HG03565 (cell line): ENCODE results near the gene GMPPB.
"Not testable (repeated sequence)": the region's sequence is repeated elsewhere in the genome, so short reads cannot be mapped to it uniquely, and the experiment has no call there.

Source experiments
- ATAC-seq: cut with Tn5 transposase; IDR thresholded peaks from one replicate; pipeline ENCODE4 v1.9.1; 2021; ENCODE audit warnings: mild to moderate bottlenecking, moderate library complexity; ENCODE audit not compliant: unreplicated experiment

GMPPB gene

DNA sequence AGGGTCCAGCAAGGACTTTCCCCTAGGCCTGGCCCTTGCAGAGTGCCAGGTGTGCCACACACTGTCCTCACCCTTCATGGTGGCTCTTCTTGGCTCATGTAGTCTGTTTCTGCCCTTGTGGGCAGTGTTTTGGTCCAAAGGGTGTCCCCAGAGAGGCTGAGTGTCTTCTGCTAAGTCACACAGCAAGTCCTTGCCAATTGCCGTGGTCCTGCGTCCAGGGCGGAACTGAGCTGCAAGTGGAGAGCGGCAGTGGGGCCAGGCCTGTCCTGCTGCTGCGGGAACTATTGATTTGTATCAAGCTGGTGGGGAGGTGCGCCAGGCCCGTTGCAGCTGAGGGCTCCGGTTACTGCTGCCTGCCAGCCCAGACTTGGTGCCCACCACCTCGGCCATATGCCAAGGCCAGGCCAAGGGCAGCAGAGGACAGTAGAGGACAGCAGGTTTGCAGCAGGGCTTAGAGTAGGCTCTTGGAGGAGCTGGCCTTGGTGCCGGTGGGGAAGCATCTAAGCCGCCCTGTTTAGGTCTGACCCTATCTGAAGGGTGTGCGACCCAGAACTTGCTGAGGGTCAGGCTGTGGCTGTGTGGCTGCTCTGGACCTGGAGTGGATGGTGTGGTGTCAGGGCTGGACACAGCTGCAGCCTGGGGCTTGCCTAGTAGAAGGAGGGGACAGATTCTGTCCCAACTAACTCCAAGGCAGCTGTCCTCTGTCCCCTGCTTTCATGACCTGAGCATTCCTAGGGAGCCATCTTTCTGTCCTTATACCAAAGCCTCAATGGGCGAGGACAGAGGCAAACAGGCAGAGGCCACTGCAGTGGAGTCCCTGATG lies 8.8 kb downstream of the GMPPB start:
- no peak for ATAC-seq

DNA sequence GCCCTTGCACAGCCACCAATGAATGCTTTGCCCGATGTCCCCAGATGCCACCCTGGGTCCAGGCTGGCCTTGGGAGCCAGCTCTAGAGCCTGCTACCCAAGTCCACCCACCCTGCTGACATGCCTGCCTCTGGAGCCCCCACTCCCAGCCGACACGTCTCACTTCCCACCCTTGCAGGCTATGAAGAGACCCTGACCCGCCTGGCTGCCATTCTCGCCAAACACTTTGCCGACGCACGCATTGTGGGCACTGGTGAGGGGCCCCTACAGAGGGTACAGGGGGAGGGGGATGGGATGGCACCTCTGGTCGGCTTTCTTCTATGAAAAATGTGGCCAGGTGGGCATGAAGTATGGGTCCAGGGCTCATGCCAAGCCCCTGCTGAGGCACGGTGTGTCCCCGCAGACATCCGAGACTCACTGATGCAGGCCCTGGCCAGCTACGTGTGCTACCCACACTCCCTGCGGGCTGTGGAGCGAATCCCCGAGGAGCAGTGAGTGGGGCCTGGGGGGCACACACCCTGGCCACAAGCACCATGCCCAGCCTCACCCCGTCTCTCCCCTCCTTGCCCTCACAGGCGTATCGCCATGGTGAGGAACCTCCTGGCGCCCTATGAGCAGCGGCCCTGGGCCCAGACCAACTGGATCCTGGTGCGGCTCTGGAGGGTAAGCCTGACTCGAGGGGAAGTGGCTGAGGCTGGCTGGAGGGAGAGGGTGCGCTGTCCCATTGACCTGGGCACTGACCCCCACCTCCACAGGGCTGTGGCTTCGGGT lies 10.2 kb downstream of the GMPPB start:
- no peak for ATAC-seq

DNA sequence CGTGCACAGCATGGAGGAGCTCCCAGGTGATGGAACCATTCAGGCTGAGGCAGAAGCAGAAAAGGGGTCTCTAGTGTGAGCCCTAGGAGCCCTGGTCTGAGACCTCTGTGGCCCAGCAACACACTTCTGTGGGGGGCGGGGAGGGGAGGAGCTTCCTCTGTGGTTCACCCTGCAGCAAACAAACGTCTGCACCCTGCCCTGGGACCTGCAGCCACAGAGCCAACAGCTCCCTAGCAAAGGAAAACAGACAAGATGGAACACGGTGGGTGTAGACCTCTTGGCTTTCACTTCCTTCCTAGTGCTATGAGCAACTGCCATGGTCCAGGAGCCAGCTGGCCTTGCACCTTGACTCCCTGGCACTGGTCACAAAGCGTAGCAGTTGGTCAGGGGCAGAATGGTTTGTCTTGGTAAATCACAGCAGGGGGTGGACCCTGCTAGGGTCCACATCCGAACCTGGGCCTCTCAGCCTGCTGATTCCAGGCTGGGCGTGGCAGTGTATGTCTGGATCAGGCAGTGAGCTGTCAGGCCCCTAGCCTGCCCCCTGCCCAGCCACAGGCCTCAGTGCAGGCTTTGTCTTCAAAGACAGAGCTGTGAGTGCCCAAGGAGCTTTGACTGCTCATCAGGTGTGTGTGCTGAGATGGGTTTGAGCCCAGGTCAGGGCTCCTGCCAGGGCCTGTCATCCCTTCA lies 11.0 kb downstream of the GMPPB start:
- no peak for ATAC-seq

DNA sequence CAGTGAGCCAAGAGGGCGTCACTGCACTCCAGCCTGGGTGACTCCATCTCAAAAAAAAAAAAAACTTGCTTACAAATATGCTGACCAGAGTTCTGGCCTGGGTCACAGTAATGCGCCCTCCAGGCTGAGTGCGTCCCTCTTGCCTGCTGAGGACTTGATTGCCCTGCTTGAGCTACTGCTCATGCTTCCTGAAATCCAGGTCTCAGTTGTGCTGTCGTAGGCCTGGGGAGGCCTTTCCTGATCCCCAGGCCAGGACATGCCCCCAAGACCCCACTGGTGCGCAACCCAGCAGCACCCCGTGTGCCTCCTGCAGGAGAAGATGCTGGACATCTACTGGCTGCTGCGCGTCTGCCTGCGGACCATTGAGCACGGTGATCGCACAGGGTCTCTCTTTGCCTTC lies 11.6 kb downstream of the GMPPB start:
- no peak for ATAC-seq

DNA sequence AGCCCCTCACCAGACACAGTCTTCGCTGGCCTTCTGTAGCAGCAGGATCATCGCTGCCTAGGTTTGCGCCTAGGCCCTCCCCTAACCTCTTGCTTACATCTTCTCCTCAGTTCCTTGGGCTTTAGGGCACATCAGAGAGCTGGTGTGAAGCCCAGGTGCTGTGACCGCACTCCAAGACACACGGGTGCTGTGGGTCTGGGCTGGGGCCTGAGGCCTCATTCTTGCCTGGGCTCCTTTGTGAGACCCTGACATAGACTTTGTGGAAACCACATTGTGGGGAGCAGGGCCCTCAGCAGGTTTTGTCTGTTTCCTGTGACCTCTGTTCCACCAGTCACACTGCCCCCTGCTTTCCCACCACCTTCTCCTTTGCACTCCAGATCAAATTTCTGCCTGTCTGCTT lies 12.3 kb downstream of the GMPPB start:
- no peak for ATAC-seq

DNA sequence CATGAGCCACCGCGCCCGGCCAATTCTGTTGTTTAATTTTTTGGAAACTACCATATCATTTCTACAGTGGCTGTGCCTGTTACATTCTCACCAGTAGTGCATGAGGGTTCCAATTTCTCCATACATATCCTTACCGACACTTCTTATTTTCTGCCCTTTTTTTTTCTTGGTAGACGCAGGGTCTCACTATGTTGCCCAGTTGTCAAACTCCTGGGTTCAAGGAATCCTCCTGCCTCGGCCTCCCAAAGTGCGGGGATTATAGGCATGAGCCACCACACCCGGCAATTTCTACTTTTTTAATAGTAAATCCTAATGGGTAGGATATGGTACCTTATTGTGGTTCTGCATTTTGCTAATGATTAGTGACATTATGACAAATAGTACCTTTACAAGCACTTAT lies 13.9 kb downstream of the GMPPB start:
- ATAC-seq = no peak

DNA sequence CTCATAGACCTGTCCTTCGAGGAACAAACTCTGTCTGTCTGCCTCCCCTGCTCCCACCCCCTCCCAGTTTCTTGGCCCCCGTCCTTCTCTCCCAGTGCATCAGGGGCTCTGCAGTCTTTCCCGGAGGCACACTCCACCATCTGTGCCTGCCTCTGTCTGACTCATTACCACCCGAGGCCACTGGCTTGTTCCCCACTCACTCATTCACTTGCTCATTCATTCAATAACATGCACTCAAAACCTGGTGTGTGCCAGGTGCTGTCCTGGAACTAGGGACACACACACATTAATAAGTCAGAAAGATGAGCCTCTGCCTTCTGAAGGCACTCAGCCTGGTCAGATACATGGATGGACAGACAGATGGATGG lies 16.7 kb downstream of the GMPPB start:
- ATAC-seq = no peak

DNA sequence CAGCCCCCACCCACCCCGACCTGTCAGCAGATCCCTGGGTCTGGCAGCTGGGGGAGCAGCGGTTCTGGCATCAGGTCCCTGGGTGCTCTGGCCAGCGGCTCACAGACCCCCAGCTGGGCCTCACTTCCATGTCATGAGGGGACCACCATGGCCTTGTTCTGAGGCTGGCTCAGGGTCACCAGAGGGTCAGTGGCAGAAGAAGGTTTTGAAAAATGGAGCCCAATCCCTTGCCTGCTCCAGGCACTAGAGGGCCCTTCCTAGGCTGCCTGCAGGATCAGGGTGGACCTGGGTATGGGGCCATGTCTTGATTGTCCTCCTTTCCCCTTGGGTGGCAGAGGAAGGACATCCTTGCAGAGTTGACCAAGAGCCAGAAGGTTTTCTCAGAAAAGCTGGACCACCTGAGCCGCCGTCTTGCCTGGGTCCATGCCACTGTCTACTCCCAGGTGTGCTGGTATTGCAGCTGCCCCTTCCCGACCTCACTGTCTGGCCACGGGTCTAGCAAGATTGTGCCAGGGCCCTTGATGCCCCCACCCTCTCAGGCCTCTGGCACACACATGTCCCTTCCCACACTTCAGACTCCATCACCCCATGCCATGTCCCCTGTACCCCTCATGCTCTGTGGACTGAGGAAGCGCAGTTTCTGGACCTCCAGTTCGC lies 17.2 kb downstream of the GMPPB start:
- ATAC-seq = no peak

DNA sequence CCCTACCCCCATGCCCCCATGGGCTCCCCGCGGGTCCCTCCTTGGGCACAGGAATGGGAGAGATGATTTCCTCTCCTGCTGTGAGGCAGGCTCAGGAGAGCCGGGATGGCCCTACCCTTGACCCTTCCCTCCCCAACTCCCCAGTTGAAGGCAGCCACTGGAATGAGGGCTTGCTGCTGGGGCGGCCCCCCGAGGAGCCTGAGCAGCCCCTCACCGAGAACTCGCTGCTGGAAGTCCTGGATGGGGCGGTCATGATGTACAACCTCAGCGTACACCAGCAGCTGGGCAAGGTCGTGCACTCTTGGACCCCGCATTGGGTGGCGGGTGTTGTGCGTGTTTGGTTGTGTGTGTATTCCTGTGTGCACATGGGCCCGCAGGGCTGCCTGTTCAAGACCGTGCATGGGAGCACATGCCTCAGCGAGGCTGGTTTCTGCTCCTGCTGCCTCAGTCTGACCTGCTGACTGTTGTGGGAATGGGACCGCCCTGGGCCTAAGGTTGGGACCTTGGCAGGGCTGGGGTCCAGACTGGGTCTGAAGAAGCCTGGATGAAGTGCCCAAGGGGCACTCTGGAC lies 18.3 kb downstream of the GMPPB start:
- ATAC-seq = no peak

DNA sequence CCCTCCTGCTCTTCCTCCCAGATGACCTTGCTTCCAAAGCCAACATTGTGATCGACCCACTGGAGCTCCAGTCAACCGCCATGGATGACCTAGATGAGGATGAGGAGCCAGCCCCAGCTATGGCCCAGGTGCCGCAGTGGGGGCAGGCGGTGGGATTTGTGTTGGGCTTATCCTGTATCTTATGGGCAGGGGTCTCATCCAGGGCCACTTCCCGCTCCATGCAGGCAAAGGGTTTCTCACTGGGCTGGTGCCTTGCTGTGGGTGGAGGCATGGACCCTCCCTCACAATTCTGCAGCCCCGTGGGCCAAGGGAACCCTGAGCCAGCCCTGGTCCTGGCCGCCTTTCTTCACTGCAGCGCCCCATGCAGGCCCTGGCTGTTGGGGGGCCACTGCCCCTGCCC lies 19.1 kb downstream of the GMPPB start:
- ATAC-seq = no peak

DNA sequence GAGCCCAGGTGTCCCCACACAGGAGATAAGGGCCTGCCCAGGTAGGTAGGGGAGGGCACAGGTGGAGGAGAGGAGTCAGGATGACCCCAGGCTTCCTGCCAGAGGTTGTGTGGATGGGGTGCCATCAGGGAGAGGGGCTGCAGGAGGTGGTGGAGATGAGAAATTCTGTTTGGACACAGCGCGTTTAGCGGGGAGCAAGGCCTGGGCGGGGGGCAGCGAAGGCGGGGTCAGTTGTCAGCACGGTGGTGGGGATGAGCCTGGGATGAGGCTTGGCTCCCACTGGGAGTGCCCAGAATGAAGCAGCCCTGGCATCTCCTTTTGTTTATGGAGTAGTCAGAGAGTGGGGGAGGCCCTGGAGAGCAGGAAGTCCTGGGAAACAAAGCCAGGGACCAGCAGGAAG lies 19.8 kb downstream of the GMPPB start:
- ATAC-seq = no peak

DNA sequence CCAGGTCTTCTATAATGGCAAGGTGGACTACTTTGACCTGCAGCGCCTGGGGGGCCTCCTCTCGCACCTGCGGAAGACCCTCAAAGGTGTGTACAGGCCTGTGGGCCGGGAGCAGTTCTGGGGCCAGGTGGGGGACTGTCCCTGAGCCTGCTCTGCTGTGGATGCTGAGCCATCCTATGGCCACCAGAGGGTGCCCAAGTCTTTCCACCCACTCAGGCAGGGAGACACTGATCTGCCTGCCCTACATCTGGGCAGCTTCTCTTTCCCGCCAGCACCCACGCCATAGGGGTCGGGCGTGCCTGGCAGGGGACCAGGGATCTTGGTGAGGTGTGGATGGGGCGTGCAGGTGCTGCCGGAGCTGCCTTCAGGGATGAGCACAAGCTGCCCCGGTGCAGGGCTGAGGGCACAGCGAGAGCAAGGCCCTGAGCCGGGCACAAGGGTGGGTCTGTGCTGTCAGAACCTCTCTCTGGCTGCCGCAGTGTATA lies 20.3 kb downstream of the GMPPB start:
- no peak for ATAC-seq

DNA sequence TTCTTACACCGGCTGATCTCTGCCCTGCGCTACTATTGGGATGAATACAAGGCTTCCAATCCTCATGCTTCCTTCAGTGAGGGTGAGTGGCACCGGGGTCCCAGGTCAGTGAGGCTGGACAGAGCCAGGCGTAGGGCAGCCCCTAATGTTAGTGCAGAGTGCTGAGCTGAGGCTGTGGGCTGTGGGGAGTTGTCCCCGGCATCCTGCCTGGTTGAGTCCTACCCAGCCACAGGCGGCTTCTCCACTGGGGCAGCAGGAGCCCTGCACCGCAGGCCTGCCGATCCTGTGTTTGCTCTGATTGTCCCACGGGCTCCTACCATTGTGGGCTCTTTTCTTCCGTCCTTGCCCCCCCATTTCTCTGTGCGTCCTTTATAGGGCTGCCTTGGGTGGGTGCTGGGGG lies 21.1 kb downstream of the GMPPB start:
- no peak for ATAC-seq

DNA sequence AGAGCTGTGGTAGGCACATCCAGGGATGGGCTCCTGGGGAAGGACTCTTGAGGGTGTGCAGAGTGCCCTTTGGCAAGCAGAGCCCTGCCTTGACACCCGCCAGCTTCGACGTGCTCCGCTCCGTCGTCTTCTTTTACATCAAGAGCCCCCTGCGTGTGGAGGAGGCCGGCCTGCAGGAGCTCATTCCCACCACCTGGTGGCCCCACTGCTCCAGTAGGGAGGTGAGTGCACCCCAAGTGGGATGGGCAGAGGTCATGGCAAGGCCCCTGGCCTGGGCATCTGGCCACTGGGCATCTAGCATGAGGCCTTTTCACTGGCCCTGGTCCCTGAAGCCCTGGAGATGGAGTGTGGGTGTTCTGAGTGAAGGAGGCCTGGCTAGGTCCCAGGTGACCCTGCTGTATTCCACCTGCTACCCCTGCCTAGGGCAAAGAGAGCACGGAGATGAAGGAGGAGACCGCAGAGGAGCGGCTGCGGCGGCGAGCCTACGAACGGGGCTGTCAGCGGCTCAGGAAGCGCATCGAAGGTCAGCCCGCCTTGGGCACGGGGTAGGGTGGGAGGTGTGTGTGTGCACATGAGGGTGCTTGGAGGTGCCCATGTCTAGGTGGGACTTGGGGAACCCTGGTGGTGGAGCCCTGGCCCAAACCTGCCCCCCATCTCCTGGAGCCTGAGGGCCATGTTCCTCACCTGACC lies 22.2 kb downstream of the GMPPB start:
- no peak for ATAC-seq

DNA sequence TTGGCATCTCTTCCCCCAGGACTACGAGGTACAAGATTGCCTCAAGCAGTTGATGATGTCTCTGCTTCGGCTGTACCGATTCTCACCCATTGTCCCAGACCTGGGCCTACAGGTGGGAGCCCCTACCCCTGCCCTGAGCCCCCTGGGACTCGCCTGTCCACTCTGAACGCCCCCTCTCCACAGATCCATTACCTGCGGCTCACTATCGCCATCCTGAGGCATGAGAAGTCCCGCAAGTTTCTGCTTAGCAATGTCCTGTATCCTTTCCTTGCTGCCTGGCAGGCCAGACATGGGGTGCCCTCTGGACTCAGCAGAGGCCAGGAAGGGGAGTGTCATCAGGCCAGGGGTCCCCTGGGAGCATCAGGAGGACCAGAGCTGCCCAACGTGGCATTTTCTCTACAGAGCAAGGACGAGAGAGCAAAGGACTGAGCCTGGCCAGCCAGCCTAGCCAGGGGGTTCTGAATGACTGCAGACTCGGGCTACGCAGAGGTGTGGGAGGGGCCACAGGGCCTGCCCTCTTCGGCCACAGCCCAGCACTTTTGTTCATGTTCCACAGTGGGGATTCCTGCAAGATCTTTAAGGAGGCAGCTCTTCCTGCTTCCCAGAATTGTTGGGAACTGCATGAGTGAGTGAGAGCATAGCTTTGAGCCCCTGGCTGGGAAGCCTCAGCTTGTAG lies 23.2 kb downstream of the GMPPB start:
- ATAC-seq = no peak

DNA sequence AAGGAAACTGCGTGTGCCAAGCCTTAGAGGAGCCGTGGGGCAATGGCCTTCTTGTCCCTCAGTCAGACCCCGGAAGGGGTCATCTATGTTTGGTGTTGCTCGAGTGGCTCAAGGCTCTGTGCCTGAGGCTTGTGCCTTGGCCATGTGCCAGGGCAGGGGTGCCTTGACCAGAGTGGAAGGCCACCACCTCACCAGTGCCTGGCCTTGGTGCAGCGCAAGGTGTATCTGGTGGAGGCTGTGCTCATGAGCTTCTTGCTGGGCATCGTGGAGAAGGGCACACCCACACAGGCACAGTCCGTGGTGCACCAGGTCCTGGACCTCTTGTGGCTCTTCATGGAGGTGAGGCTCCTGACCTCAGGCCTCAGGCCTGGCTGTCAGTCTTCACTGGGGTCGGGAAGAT lies 23.7 kb downstream of the GMPPB start:
- no peak for ATAC-seq

DNA sequence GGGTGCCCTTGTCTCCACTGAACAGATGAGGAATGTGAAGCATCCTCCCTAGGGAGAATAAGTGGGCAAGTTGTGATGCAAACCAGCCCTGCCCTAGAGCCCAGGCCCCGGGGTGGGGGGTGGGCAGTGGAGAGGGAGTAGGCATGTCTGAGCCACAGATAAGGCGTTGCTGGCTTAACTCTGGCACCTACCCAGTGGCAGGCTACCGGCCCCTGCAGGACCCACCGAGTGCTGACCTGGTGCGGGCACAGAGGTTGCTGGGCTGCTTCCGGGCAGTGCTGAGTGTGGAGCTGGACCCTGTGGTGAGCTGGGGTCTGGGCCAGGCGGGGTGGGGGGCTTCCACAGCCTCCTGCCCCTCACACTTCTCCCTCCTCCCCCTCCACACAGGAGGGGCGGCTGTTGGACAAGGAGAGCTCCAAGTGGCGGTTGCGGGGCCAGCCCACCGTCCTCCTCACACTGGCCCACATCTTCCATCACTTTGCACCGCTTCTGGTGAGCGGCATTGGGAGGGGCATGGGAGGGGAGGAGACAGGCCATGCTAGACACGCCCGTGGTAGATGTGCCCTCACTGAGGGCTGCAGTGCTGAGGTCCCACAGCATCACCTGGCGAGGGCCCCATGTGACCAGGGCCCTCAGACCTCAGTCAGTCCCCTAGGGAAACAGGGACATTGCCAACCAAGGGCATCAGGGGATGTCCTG lies 24.3 kb downstream of the GMPPB start:
- ATAC-seq = no peak

DNA sequence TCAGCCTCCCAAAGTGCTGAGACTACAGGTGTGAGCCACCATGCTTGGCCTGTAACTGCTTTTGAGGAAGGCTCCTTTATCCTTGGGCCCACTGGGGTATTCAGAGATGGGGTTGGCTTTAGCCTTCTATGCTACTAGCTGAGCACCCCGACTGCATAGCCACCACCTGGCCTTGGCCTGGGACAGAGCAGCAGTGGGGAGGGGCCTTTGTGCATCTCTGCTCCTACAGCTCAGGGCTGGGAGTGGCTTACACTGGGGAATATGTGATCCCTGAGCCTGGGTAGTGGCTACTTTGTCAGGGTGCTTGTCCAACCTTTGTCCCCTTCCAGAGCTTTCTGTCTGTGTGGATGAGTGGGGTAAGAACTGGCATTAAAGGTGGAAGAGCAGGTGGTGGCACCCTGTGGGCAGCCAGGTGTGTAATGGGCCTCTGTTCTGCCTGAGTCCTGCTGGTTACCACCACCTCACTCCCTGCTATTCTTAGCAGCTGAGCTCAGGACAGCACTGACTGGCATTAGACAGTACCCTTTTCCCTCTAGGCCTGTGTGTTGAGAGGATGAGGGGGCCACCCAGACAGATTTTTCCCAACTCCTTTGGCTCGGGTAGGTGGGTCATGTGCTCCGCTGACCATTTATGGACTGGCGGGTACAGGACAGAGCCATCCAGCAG lies 28.3 kb downstream of the GMPPB start:
- ATAC-seq = not testable (repeated sequence)
